Loucy (cell line): Measurements from ENCODE around the gene ADCY9.

Experiments used
- CTCF ChIP-seq: fragments of 200-600 bp; sonication (generic); conservative IDR thresholded peaks from 2 replicates; pipeline ENCODE4 v1.5.1; 2014; ENCODE audit warnings: mild to moderate bottlenecking, antibody characterized with exemption, low read length
- EZH2phosphoT487 ChIP-seq: fragments of 200-600 bp; IDR thresholded peaks from 2 replicates; pipeline ENCODE4 v1.6.1; 2018; ENCODE audit warnings: antibody characterized with exemption, mild to moderate bottlenecking, moderate library complexity, borderline replicate concordance

GRCh38 chr16:3963203-3963602 is 153.0 kb downstream of the ADCY9 start:
- TF ChIP-seq CTCF: no peak
- no peak for TF ChIP-seq EZH2phosphoT487
